Activated T-helper 17 cell treated with anti-CD3 and anti-CD28 coated beads, Interleukin-2, amount 50 U/mL, for 72 hours (primary cell): ENCODE measurements around the gene TCF21. TPM values are rescaled to one million over a fixed set of nuclear protein-coding genes. Genes with fewer than 3 reads are reported as not detected.
"Not testable (repeated sequence)": the region's sequence is repeated elsewhere in the genome, so short reads cannot be mapped to it uniquely, and the experiment has no call there.

Experiments used
- ATAC-seq: fragments of 150-1000 bp; cut with Tn5 transposase; replicated peaks from 2 replicates; pipeline ENCODE4 v1.10.0; 2021; ENCODE audit warnings: mild to moderate bottlenecking, moderate library complexity
- H3K27ac Mint-ChIP-seq: one replicate; pipeline ENCODE4 v1.8.0; 2022; ENCODE audit warnings: mixed read lengths
- H3K27me3 Mint-ChIP-seq: one replicate; pipeline ENCODE4 v1.8.0; 2022; ENCODE audit warnings: mixed read lengths
- H3K36me3 Mint-ChIP-seq: one replicate; pipeline ENCODE4 v1.8.0; 2022; ENCODE audit warnings: low read depth, mild to moderate bottlenecking, mixed read lengths
- H3K4me1 Mint-ChIP-seq: one replicate; pipeline ENCODE4 v1.8.0; 2022; ENCODE audit warnings: mixed read lengths
- H3K4me3 Mint-ChIP-seq: one replicate; pipeline ENCODE4 v1.8.0; 2022; ENCODE audit warnings: mild to moderate bottlenecking, mixed read lengths
- H3K9me3 Mint-ChIP-seq: one replicate; pipeline ENCODE4 v1.8.0; 2022; ENCODE audit warnings: mixed read lengths
- total RNA-seq, 2 donors: library from RNA; stranded (reverse); gene quantifications; one replicate each; pipeline ENCODE4 v1.2.3, GENCODE V29; 2022

The TCF21 gene
- total RNA-seq, 2 donors from 2014 or later = not detected

DNA sequence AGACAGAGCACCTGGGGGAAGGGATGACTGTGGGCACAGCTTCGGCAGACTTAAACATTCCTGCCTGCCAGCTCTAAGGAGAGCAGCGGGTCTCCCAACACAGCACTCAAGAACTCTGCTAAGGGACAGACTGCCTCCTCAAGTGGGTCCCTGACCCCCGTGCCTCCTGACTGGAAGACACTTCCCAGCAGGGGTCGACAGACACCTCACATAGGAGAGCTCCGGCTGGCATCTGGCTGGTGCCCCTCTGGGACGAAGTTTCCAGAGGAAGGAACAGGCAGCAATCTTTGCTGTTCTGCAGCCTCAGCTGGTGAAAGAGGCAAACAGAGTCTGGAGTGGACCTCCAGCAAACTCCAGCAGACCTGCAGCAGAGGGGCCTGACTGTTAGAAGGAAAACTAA is 42.3 kb downstream of the TCF21 start:
- not testable (repeated sequence) for H3K4me1 Mint-ChIP-seq, H3K36me3 Mint-ChIP-seq, ATAC-seq, H3K27ac Mint-ChIP-seq, H3K4me3 Mint-ChIP-seq
- peaks cover 12% of the 10 kb centered on the region for H3K9me3 Mint-ChIP-seq
- H3K27me3 Mint-ChIP-seq = peaks cover 35% of the 10 kb centered on the region

DNA sequence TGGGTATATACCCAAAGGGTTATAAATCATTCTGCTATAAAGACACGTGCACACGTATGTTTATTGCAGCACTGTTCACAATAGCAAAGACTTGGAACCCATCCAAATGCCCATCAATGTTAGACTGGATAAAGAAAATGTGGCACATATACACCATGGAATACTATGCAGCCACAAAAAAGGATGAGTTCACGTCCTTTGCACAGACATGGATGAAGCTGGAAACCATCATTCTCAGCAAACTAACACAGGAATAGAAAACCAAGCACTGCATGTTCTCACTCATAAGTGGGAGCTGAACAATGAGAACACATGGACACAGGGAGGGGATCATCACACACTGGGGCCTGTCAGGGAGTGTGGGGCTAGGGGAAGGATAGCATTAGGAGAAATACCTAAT is 47.4 kb downstream of the TCF21 start:
- H3K36me3 Mint-ChIP-seq, ATAC-seq, H3K4me1 Mint-ChIP-seq, H3K27ac Mint-ChIP-seq, H3K4me3 Mint-ChIP-seq: not testable (repeated sequence)
- Mint-ChIP-seq H3K9me3 (peaks cover 12% of the 10 kb centered on the region), H3K27me3 (peaks cover 29% of the 10 kb centered on the region)

DNA sequence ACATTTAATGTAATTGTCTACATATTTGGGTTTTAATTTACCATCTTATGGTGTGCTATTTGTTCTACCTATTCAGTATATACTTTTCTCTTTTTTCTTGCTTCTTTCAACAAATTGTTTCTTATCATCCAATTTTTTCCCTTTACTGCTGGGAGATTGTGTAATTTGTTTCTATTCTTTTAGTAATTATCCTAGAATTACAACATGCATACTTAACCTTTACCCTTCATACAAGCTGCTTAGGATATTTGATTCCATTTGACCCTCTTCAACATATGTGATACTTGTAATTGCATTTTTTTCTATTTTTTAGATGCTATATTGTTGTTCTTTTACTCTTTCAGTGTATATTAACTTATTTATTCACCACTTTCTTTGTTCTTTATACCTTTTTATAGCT is 49.0 kb downstream of the TCF21 start:
- Mint-ChIP-seq H3K4me3 (no peak overlapping the region), H3K36me3 (no peaks in the 10 kb centered on the region), H3K27me3 (peaks cover 21% of the 10 kb centered on the region), H3K9me3 (peaks cover 9% of the 10 kb centered on the region), H3K4me1 (no peaks in the 10 kb centered on the region), H3K27ac (no peak overlapping the region)
- no peak for ATAC-seq

DNA sequence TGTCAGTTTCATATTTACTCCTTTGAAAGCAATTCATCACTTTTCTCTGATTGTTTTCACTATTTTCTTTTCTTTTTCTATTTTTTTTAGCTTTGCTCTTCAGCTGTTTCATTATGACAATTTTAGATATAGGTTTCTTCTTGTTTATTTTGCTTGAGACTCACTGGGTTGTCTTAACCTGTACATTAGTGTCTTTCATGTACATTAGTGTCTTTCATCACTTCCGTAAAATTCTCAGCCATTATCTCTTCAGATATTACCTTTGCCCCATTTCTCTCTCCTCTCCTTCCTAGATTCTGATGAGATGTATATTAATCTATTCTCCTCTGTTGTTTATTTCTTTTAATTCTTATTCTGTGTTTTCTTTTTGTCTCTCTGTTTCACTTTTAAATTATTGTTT is 49.6 kb downstream of the TCF21 start:
- Mint-ChIP-seq H3K27ac (no peak overlapping the region), H3K27me3 (peaks cover 15% of the 10 kb centered on the region), H3K4me3 (no peak overlapping the region), H3K9me3 (peaks cover 2% of the 10 kb centered on the region), H3K36me3 (no peaks in the 10 kb centered on the region), H3K4me1 (no peaks in the 10 kb centered on the region)
- ATAC-seq = no peak

DNA sequence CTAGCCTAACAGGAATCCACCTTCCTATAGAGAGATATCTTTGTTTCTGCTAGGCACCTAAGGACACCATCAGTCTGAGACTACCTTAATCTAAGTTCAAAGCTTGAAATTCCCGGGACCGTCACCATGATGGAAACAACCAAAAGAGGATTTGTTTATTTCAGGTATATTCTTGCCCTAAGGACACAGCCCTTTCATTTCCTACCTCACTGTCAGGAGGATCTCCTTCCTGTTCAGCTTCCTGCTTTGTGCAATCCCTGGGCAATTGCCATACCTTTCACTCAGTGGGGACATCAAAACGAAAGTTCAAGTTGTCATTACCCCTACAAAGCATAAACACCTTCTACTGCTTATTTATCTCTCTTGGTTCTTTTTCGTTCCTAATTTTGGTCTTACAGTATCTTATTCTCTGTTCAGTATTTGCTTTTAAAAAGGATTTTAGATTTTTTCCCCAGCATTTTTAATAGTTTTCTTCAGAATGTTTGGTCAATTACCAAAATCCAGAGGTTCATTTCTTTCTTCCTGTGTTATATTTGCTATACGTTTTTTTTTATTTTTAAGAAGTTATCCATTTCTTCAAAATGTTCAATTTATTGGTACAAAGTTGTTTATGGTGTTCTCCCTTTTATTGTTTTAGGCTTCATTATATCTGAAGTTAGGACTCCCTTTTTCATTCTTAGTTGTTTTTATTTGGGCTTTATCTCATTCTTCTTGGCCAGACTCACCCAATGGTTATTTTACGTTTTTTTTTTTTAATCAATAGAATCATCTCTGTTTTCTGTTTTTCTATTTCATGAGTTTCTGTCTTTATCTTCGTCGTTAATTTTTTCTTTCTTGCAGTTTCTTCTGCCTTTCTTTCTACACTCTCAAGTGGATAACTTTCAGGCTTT is 51.1 kb downstream of the TCF21 start:
- H3K36me3 Mint-ChIP-seq = no peaks in the 10 kb centered on the region
- H3K27me3 Mint-ChIP-seq = peaks cover 10% of the 10 kb centered on the region
- H3K9me3 Mint-ChIP-seq = no peaks in the 10 kb centered on the region
- no peak overlapping the region for H3K4me3 Mint-ChIP-seq
- H3K4me1 Mint-ChIP-seq = no peaks in the 10 kb centered on the region
- no peak overlapping the region for H3K27ac Mint-ChIP-seq
- no peak for ATAC-seq

Other genes starting within 250 kb of the TCF21 start
- gene TBPL1, start 64.1 kb downstream of the TCF21 start, total RNA-seq = 10 to 100 TPM; 14.7 to 25.8 TPM
- under 1 TPM; 0.13 to 0.37 TPM for gene SLC2A12, start 163.5 kb downstream of the TCF21 start, total RNA-seq